HCT116 (cell line): ENCODE results near the gene WDR43. TPM values are rescaled to one million over a fixed set of nuclear protein-coding genes. Genes with fewer than 3 reads are reported as not detected.

Source experiments
- ATAC-seq: fragments of 200-7000 bp; cut with Tn5 transposase; 2 replicates; pipeline ENCODE4 v1.9.1; 2020; ENCODE audit warnings: mild to moderate bottlenecking, moderate library complexity
- BruUV-seq: library from RNA; stranded (reverse); fragments of 400-500 nt; replicated peaks from 2 replicates; lab custom pipeline; 2021; lab: Mats Ljungman, UMichigan
- CTCF ChIA-PET: fragments of 300-600 bp; sonication (Branson Sonifier 250); formaldehyde crosslinking; loops from one replicate; lab custom pipeline; 2021; ENCODE audit warnings: antibody characterized with exemption; lab: Charles Lee
- POLR2A ChIA-PET: fragments of 300-600, 350-600 bp; sonication (Branson Sonifier 250); formaldehyde crosslinking; loops from one replicate; lab custom pipeline; 2021; ENCODE audit warnings: antibody characterized with exemption; lab: Charles Lee
- RAD21 ChIA-PET, 2 experiments: fragments of 300-600 bp; sonication (Branson Sonifier 250); formaldehyde crosslinking; loops; one replicate each; lab custom pipeline; 2023; ENCODE audit warnings: low total read pairs in 2 of 2; ENCODE audit not compliant: uncharacterized antibody in 2 of 2, unreplicated experiment in 2 of 2, low non-redundant PET in 1 of 2; lab: Charles Lee
- DNase-seq: peaks from one replicate; pipeline ENCODE4 v3.0.0-alpha.2; 2010; ENCODE audit warnings: low read depth, low spot score
- H2AFZ ChIP-seq: fragments of 200-600 bp; shearing (Covaris generic), sonication (generic); 2 replicates; pipeline ENCODE4 v1.6.1; 2017; ENCODE audit warnings: low read depth, mixed run types, mixed read lengths, antibody characterized with exemption, low read length; ENCODE audit not compliant: poor library complexity, severe bottlenecking
- H3K27ac ChIP-seq: 2 replicates; pipeline ENCODE4 v1.5.1; 2012; ENCODE audit warnings: low read depth, low read length
- H3K27me3 ChIP-seq: fragments of 200-600 bp; sonication (generic); 2 replicates; pipeline ENCODE4 v1.6.1; 2016; ENCODE audit warnings: mixed run types, low read length, mixed read lengths; ENCODE audit not compliant: insufficient read depth
- H3K36me3 ChIP-seq, 2 experiments: fragments of 200-500 bp in 1 of 2; fragments of 200-600 bp in 1 of 2; sonication (Bioruptor generic) in 1 of 2; sonication (generic) in 1 of 2; 2 replicates each; pipeline versions ENCODE4 v1.5.1 to v1.6.1; 2014 to 2016; ENCODE audit warnings: low read length in 2 of 2, inconsistent platforms in 1 of 2, mixed read lengths in 1 of 2, mixed run types in 1 of 2; ENCODE audit not compliant: insufficient read depth in 2 of 2, control insufficient read depth in 1 of 2
- H3K4me1 ChIP-seq, 2 experiments: fragments of 200-600 bp in 1 of 2; sonication (generic) in 1 of 2; 2 replicates each; pipeline versions ENCODE4 v1.5.1 to v1.6.1; 2012 to 2017; ENCODE audit warnings: low read length in 2 of 2, inconsistent platforms in 1 of 2, mild to moderate bottlenecking in 1 of 2, mixed read lengths in 1 of 2, mixed run types in 1 of 2, moderate library complexity in 1 of 2; ENCODE audit not compliant: insufficient read depth in 2 of 2, control insufficient read depth in 1 of 2
- H3K4me2 ChIP-seq: fragments of 200-600 bp; sonication (generic); 2 replicates; pipeline ENCODE4 v1.6.1; 2017; ENCODE audit warnings: mixed run types, low read length, mixed read lengths
- H3K4me3 ChIP-seq, 2 experiments: fragments of 200-600 bp in 1 of 2; sonication (generic) in 1 of 2; replicated peaks in 1 of 2; 2 replicates each; pipeline ENCODE4 v1.5.1; 2011 to 2016; ENCODE audit warnings: low read length in 2 of 2, control low read depth in 1 of 2, low read depth in 1 of 2, mild to moderate bottlenecking in 1 of 2, mixed read lengths in 1 of 2, mixed run types in 1 of 2
- H3K79me2 ChIP-seq: fragments of 200-600 bp; sonication (generic); 2 replicates; pipeline ENCODE4 v1.6.1; 2017; ENCODE audit warnings: mild to moderate bottlenecking, mixed run types, low read length, moderate library complexity, mixed read lengths; ENCODE audit not compliant: insufficient read depth
- H3K9ac ChIP-seq: fragments of 200-600 bp; sonication (generic); 2 replicates; pipeline ENCODE4 v1.6.1; 2016; ENCODE audit warnings: low read length, mixed read lengths
- H3K9me2 ChIP-seq: fragments of 200-600 bp; sonication (generic), shearing (Covaris generic); 2 replicates; pipeline ENCODE4 v1.6.1; 2017; ENCODE audit warnings: mixed run types, mild to moderate bottlenecking, moderate library complexity; ENCODE audit not compliant: insufficient read depth
- H3K9me3 ChIP-seq, 2 experiments: fragments of 200-500 bp in 1 of 2; fragments of 200-600 bp in 1 of 2; sonication (Bioruptor generic) in 1 of 2; sonication (generic) in 1 of 2; 2 replicates each; pipeline ENCODE4 v1.6.1; 2014 to 2017; ENCODE audit warnings: low read length in 2 of 2, mixed read lengths in 2 of 2, inconsistent platforms in 1 of 2, low read depth in 1 of 2, mild to moderate bottlenecking in 1 of 2, mixed run types in 1 of 2, moderate library complexity in 1 of 2; ENCODE audit not compliant: control insufficient read depth in 1 of 2, insufficient read depth in 1 of 2
- H4K20me1 ChIP-seq: fragments of 200-600 bp; sonication (generic), shearing (Covaris generic); 2 replicates; pipeline ENCODE4 v1.6.1; 2017; ENCODE audit warnings: mixed run types, mild to moderate bottlenecking, moderate library complexity; ENCODE audit not compliant: insufficient read depth
- CEBPB ChIP-seq: IDR thresholded peaks from 2 replicates; pipeline ENCODE4 v1.6.1; 2012; ENCODE audit warnings: low read depth
- EGR1 ChIP-seq: IDR thresholded peaks from 2 replicates; pipeline ENCODE4 v1.6.1; 2012; ENCODE audit warnings: low read depth
- ELF1 ChIP-seq: IDR thresholded peaks from 2 replicates; pipeline ENCODE4 v1.6.1; 2012; ENCODE audit warnings: low read depth, borderline replicate concordance
- EZH2 ChIP-seq: fragments of 200-600 bp; sonication (generic); IDR thresholded peaks from 2 replicates; pipeline ENCODE4 v1.6.1; 2017; ENCODE audit warnings: antibody characterized with exemption, mixed run types
- EZH2phosphoT487 ChIP-seq: fragments of 200-600 bp; IDR thresholded peaks from 2 replicates; pipeline ENCODE4 v1.6.1; 2018; ENCODE audit warnings: antibody characterized with exemption, borderline replicate concordance
- POLR2A ChIP-seq: IDR thresholded peaks from 2 replicates; pipeline ENCODE4 v1.7.0; 2011; ENCODE audit warnings: borderline replicate concordance; ENCODE audit not compliant: insufficient read depth, insufficient read length; ENCODE audit errors: extremely low read depth
- POLR2AphosphoS5 ChIP-seq: IDR thresholded peaks from 2 replicates; pipeline ENCODE4 v1.6.1; 2011; ENCODE audit warnings: mild to moderate bottlenecking, low read depth, low read length, moderate library complexity
- SIN3A ChIP-seq: IDR thresholded peaks from 2 replicates; pipeline ENCODE4 v1.6.1; 2012; ENCODE audit warnings: low read depth
- SP1 ChIP-seq: IDR thresholded peaks from 2 replicates; pipeline ENCODE4 v1.6.1; 2012; ENCODE audit warnings: low read depth
- SRF ChIP-seq: IDR thresholded peaks from 2 replicates; pipeline ENCODE4 v1.6.1; 2012; ENCODE audit warnings: low read depth
- TCF7L2 ChIP-seq: IDR thresholded peaks from 2 replicates; pipeline ENCODE4 v1.7.0; 2011; ENCODE audit warnings: borderline replicate concordance, inconsistent platforms; ENCODE audit not compliant: insufficient read depth, insufficient read length; ENCODE audit errors: extremely low read depth
- ZFX ChIP-seq: fragments of 450-650 bp; IDR thresholded peaks from 2 replicates; pipeline ENCODE4 v1.6.1; 2017
- ZNF274 ChIP-seq: fragments of 200-500 bp; sonication (Bioruptor generic); IDR thresholded peaks from 2 replicates; pipeline ENCODE4 v1.6.1; 2014; ENCODE audit warnings: mild to moderate bottlenecking, low read depth, low read length, inconsistent platforms
- intact Hi-C: fragments of 100-400 bp; cut with micrococcal nuclease; formaldehyde crosslinking; loops from 2 replicates; pipeline ENCODE4 v1.10.0; 2022
- total RNA-seq: library from RNA; stranded (reverse); gene quantifications from one replicate; pipeline ENCODE4 v1.2.1, GENCODE V29; 2021; ENCODE audit not compliant: unreplicated experiment
- TF ChIP-seq, protein P1 (sequence below): IDR thresholded peaks from 2 replicates; pipeline ENCODE4 v1.6.1; 2011; ENCODE audit warnings: mild to moderate bottlenecking, low read length, moderate library complexity; ENCODE audit not compliant: insufficient replicate concordance; ENCODE audit errors: extremely low read depth
- TF ChIP-seq, protein P2 (sequence below): IDR thresholded peaks from 2 replicates; pipeline ENCODE4 v1.6.1; 2012
- TF ChIP-seq, protein P3 (sequence below): IDR thresholded peaks from 2 replicates; pipeline ENCODE4 v1.6.1; 2012
- TF ChIP-seq, protein P4 (sequence below), 3 experiments: fragments of 200-600 bp in 1 of 3; sonication (generic) in 1 of 3; IDR thresholded peaks in 2 of 3; conservative IDR thresholded peaks in 1 of 3; 2 replicates each; pipeline ENCODE4 v1.5.1; 2012 to 2017; ENCODE audit warnings: low read depth in 2 of 3, low read length in 2 of 3, antibody characterized with exemption in 1 of 3, borderline replicate concordance in 1 of 3, control low read depth in 1 of 3, mild to moderate bottlenecking in 1 of 3, mixed read lengths in 1 of 3, mixed run types in 1 of 3, moderate library complexity in 1 of 3; ENCODE audit not compliant: insufficient read depth in 1 of 3
- TF ChIP-seq, protein P5 (sequence below): IDR thresholded peaks from 2 replicates; pipeline ENCODE4 v1.6.1; 2012; ENCODE audit warnings: low read depth

The WDR43 gene
- total RNA-seq, 1 experiment from 2014 or later, result 119 TPM

DNA sequence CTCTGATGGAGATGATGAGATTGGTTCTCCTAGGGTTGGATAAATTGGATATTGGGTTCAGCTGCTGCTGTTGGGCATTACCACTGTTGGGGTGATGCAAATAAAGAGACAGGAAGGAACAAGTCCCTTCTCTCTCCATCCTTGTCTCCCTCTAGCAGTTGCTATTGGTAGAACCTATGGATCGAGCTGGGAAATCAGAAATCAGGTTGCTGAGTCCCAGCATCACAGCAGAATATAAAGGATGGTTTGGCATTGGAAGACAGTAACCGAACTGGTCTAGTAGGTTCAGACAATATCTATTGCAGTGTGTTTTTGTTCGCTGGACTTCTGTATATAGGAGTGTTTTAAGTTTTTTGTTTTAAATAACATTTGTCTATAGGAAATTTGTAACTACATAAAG is 8.1 kb downstream of the WDR43 start (continued):
- TF ChIP-seq, protein P1, sequence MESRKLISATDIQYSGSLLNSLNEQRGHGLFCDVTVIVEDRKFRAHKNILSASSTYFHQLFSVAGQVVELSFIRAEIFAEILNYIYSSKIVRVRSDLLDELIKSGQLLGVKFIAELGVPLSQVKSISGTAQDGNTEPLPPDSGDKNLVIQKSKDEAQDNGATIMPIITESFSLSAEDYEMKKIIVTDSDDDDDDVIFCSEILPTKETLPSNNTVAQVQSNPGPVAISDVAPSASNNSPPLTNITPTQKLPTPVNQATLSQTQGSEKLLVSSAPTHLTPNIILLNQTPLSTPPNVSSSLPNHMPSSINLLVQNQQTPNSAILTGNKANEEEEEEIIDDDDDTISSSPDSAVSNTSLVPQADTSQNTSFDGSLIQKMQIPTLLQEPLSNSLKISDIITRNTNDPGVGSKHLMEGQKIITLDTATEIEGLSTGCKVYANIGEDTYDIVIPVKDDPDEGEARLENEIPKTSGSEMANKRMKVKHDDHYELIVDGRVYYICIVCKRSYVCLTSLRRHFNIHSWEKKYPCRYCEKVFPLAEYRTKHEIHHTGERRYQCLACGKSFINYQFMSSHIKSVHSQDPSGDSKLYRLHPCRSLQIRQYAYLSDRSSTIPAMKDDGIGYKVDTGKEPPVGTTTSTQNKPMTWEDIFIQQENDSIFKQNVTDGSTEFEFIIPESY, result no peak
- TF ChIP-seq EZH2phosphoT487 (no peak), EZH2 (no peak), ELF1 (no peak), ZFX (no peak), SRF (no peak), SP1 (no peak), POLR2A (no peak), EGR1 (no peak), POLR2AphosphoS5 (no peak)
- TF ChIP-seq, protein P2, sequence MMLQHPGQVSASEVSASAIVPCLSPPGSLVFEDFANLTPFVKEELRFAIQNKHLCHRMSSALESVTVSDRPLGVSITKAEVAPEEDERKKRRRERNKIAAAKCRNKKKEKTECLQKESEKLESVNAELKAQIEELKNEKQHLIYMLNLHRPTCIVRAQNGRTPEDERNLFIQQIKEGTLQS, result no peak
- TF ChIP-seq, protein P3, sequence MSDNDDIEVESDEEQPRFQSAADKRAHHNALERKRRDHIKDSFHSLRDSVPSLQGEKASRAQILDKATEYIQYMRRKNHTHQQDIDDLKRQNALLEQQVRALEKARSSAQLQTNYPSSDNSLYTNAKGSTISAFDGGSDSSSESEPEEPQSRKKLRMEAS, result no peak

DNA sequence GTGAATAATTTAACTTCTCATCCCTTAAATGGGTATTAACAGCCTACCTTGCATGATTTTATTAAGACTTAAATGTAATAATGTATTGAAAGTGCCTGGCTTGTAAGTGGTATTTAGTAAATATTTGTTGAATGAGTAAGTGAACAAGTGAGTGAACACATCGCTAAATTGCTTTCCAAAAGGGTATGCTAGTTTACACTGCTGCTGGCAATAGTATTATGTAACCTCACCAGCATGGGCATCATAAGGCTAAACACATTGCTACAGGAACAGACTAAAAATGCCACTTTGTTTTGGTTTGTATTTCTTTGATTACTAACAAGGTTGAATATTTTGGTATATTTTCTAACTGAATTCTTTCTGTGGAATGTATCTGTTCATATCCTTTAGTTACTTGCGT is 9.8 kb downstream of the WDR43 start:
- Histone ChIP-seq H3K79me2 (peaks cover 100% of the 10 kb centered on the region), H3K27me3 (no peaks in the 10 kb centered on the region), H4K20me1 (peaks cover 76% of the 10 kb centered on the region), H2AFZ (no peak overlapping the region), H3K9ac (no peak overlapping the region), H3K36me3 (peaks cover 41 to 57% of the 10 kb centered on the region in 2 experiments), H3K9me2 (no peaks in the 10 kb centered on the region), H3K27ac (no peak overlapping the region), H3K4me2 (no peak overlapping the region), H3K4me3 (no peak overlapping the region), H3K4me1 (no peaks in the 10 kb centered on the region), H3K9me3 (no peaks in the 10 kb centered on the region)
- ATAC-seq (no peak), DNase-seq (no peak)
- CTCF ChIA-PET, result no interaction called here
- intact Hi-C loops, result no loop called here
- RAD21 ChIA-PET, result no interaction called here
- POLR2A ChIA-PET, result no interaction called here
- BruUV-seq, result no TSS peak
- TF ChIP-seq CEBPB (no peak), ZNF274 (no peak), ZFX (no peak), SIN3A (no peak), POLR2A (no peak), ELF1 (no peak), EZH2phosphoT487 (no peak), TCF7L2 (no peak)
- TF ChIP-seq, protein P4, sequence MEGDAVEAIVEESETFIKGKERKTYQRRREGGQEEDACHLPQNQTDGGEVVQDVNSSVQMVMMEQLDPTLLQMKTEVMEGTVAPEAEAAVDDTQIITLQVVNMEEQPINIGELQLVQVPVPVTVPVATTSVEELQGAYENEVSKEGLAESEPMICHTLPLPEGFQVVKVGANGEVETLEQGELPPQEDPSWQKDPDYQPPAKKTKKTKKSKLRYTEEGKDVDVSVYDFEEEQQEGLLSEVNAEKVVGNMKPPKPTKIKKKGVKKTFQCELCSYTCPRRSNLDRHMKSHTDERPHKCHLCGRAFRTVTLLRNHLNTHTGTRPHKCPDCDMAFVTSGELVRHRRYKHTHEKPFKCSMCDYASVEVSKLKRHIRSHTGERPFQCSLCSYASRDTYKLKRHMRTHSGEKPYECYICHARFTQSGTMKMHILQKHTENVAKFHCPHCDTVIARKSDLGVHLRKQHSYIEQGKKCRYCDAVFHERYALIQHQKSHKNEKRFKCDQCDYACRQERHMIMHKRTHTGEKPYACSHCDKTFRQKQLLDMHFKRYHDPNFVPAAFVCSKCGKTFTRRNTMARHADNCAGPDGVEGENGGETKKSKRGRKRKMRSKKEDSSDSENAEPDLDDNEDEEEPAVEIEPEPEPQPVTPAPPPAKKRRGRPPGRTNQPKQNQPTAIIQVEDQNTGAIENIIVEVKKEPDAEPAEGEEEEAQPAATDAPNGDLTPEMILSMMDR (IDR thresholded peaks at IDR 0.05 in 2 of 3, conservative IDR thresholded peaks at IDR 0.05 in 1 of 3; ENCODE audit: borderline replicate concordance in 1 of 3, insufficient read depth in 1 of 3, low read depth in 2 of 3, low read length in 2 of 3), result no peak
- TF ChIP-seq, protein P5, sequence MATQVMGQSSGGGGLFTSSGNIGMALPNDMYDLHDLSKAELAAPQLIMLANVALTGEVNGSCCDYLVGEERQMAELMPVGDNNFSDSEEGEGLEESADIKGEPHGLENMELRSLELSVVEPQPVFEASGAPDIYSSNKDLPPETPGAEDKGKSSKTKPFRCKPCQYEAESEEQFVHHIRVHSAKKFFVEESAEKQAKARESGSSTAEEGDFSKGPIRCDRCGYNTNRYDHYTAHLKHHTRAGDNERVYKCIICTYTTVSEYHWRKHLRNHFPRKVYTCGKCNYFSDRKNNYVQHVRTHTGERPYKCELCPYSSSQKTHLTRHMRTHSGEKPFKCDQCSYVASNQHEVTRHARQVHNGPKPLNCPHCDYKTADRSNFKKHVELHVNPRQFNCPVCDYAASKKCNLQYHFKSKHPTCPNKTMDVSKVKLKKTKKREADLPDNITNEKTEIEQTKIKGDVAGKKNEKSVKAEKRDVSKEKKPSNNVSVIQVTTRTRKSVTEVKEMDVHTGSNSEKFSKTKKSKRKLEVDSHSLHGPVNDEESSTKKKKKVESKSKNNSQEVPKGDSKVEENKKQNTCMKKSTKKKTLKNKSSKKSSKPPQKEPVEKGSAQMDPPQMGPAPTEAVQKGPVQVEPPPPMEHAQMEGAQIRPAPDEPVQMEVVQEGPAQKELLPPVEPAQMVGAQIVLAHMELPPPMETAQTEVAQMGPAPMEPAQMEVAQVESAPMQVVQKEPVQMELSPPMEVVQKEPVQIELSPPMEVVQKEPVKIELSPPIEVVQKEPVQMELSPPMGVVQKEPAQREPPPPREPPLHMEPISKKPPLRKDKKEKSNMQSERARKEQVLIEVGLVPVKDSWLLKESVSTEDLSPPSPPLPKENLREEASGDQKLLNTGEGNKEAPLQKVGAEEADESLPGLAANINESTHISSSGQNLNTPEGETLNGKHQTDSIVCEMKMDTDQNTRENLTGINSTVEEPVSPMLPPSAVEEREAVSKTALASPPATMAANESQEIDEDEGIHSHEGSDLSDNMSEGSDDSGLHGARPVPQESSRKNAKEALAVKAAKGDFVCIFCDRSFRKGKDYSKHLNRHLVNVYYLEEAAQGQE, result no peak
